Ishikawa (cell line): ENCODE data around the gene RYR2.

ENCODE experiments used
- CEBPB ChIP-seq: IDR thresholded peaks from 2 replicates; pipeline ENCODE4 v1.6.1; 2012
- CREB1 ChIP-seq: IDR thresholded peaks from 2 replicates; pipeline ENCODE4 v1.6.1; 2012; ENCODE audit warnings: low read depth
- EGR1 ChIP-seq: IDR thresholded peaks from 2 replicates; pipeline ENCODE4 v1.6.1; 2012
- EP300 ChIP-seq: IDR thresholded peaks from 2 replicates; pipeline ENCODE4 v1.6.1; 2012; ENCODE audit warnings: borderline replicate concordance
- FOXM1 ChIP-seq: IDR thresholded peaks from 2 replicates; pipeline ENCODE4 v1.6.1; 2012; ENCODE audit warnings: low read depth, borderline replicate concordance
- NFIC ChIP-seq: IDR thresholded peaks from 2 replicates; pipeline ENCODE4 v1.6.1; 2012
- RAD21 ChIP-seq: IDR thresholded peaks from 2 replicates; pipeline ENCODE4 v1.6.1; 2012; ENCODE audit warnings: low read depth
- TAF1 ChIP-seq: IDR thresholded peaks from 2 replicates; pipeline ENCODE4 v1.6.1; 2012; ENCODE audit warnings: low read depth, mild to moderate bottlenecking
- TCF12 ChIP-seq: IDR thresholded peaks from 2 replicates; pipeline ENCODE4 v1.6.1; 2012; ENCODE audit warnings: low read depth
- TEAD4 ChIP-seq: IDR thresholded peaks from 2 replicates; pipeline ENCODE4 v1.6.1; 2012
- YY1 ChIP-seq: IDR thresholded peaks from 2 replicates; pipeline ENCODE4 v1.6.1; 2012; ENCODE audit warnings: low read depth
- ZBTB7A ChIP-seq: IDR thresholded peaks from 2 replicates; pipeline ENCODE4 v1.6.1; 2012; ENCODE audit warnings: low read depth
- TF ChIP-seq, protein P1 (sequence below): IDR thresholded peaks from 2 replicates; pipeline ENCODE4 v1.6.1; 2012; ENCODE audit warnings: low read depth, mild to moderate bottlenecking
- TF ChIP-seq, protein P2 (sequence below): IDR thresholded peaks from 2 replicates; pipeline ENCODE4 v1.6.1; 2012
- TF ChIP-seq, protein P3 (sequence below): IDR thresholded peaks from 2 replicates; pipeline ENCODE4 v1.6.1; 2012

RYR2 gene

DNA sequence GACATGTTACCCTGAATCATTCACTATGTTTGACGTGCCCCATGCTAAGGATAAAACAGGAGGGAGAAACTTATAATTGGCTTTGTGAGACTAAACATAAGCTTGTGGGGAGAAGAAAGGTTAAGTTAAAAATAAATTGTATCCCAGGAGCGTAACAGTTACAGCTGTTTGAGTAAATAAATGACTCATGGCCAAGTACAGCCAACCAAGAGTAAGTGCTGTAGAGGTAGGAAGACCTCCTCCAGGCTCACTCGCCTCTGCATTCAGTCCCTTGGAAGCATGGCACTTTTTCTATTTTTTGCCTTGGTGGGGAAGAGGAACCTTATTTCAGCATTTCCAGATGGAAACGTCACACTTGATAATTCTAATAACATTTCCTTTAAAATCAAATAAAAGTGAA, 732.3 kb downstream of the RYR2 start:
- TF ChIP-seq TCF12 = no peak
- TF ChIP-seq CEBPB = no peak
- TF ChIP-seq, protein P1, sequence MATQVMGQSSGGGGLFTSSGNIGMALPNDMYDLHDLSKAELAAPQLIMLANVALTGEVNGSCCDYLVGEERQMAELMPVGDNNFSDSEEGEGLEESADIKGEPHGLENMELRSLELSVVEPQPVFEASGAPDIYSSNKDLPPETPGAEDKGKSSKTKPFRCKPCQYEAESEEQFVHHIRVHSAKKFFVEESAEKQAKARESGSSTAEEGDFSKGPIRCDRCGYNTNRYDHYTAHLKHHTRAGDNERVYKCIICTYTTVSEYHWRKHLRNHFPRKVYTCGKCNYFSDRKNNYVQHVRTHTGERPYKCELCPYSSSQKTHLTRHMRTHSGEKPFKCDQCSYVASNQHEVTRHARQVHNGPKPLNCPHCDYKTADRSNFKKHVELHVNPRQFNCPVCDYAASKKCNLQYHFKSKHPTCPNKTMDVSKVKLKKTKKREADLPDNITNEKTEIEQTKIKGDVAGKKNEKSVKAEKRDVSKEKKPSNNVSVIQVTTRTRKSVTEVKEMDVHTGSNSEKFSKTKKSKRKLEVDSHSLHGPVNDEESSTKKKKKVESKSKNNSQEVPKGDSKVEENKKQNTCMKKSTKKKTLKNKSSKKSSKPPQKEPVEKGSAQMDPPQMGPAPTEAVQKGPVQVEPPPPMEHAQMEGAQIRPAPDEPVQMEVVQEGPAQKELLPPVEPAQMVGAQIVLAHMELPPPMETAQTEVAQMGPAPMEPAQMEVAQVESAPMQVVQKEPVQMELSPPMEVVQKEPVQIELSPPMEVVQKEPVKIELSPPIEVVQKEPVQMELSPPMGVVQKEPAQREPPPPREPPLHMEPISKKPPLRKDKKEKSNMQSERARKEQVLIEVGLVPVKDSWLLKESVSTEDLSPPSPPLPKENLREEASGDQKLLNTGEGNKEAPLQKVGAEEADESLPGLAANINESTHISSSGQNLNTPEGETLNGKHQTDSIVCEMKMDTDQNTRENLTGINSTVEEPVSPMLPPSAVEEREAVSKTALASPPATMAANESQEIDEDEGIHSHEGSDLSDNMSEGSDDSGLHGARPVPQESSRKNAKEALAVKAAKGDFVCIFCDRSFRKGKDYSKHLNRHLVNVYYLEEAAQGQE = no peak
- TF ChIP-seq EP300 = no peak
- TF ChIP-seq, protein P2, sequence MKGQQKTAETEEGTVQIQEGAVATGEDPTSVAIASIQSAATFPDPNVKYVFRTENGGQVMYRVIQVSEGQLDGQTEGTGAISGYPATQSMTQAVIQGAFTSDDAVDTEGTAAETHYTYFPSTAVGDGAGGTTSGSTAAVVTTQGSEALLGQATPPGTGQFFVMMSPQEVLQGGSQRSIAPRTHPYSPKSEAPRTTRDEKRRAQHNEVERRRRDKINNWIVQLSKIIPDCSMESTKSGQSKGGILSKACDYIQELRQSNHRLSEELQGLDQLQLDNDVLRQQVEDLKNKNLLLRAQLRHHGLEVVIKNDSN = no peak
- TF ChIP-seq, protein P3, sequence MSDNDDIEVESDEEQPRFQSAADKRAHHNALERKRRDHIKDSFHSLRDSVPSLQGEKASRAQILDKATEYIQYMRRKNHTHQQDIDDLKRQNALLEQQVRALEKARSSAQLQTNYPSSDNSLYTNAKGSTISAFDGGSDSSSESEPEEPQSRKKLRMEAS = no peak
- no peak for TF ChIP-seq ZBTB7A

DNA sequence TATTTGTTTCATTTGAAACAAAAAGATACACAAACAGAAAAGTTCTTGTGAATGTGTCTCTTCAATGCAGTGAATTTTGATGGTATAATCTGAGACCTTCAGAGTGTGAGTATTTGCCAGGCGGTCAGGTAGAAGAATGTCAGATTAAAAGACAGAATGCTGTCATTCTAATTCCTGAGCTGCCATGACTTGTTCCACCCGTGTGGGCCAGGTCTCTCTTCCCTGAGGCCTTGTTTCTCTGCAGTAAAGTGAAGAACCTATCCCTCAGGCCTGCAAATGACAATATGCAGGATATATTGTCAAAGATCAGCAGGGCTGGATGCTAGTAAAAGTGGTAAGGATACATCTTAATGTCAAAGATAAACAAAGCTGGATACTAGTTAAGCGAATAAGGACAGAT, 737.4 kb downstream of the RYR2 start:
- TF ChIP-seq EGR1 (no peak), ZBTB7A (no peak), YY1 (no peak), TEAD4 (no peak), CEBPB (no peak), CREB1 (no peak), RAD21 (no peak), NFIC (no peak), TAF1 (no peak)
- TF ChIP-seq, protein P1 = no peak
- TF ChIP-seq, protein P2 = no peak
- TF ChIP-seq, protein P3 = no peak

DNA sequence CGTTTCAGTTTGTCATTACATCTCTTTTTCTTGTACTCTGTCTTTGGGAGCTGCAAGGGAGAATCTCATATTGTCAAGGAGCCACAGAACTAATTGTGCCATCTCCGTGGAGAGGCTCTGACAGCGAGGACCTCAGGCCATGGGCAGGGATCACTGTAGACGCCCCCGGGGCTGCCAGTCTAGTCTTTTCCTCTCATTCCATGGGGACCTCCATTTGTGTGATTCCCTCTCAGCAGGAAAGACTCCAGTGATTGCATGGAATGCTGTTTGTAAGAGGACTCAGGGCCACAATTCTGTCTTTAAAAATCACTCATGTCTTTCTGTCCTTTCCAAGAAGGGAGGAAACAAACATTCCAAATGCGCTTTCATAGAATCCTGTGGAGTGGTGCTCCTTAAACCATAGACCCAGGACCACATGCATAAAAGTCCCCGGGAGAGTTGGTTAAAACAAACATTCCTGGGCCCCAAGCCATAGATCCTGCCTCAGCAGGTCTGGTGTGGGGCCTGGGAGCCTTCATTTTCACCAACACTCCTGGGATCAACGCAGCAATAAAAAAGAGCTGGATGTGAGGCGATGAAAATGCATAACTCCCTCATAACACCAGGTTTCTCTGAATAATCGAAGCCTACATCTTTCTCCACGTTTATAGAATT, 744.2 kb downstream of the RYR2 start:
- TF ChIP-seq CREB1 = no peak
- TF ChIP-seq RAD21 = no peak
- TF ChIP-seq, protein P1 = no peak
- TF ChIP-seq, protein P2 = no peak
- no peak for TF ChIP-seq EGR1
- TF ChIP-seq TCF12 = no peak
- no peak for TF ChIP-seq TAF1
- TF ChIP-seq CEBPB = no peak
- TF ChIP-seq ZBTB7A = no peak
- no peak for TF ChIP-seq FOXM1
- no peak for TF ChIP-seq TEAD4
- no peak for TF ChIP-seq EP300
- TF ChIP-seq NFIC = no peak
- TF ChIP-seq YY1 = no peak
- TF ChIP-seq, protein P3 = no peak

DNA sequence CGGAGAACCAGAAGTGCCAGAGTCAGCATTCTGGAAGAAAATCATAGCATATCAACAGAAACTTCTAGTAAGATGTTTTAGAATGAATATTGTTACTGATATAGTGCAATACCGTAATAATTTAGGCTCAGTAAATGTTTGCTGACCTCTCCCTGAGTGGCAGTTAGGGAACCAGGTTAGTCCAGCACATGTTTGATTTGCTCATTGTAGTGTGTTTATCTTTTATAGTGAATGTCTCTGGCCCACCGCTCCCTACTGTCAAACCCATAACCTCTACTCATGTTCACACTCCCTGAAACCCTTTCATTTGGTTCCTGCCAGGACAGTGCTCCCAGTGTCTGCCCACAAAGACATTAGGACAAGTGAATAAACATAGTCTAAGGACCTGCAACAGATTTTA, 746.1 kb downstream of the RYR2 start:
- no peak for TF ChIP-seq TAF1
- TF ChIP-seq TEAD4 = no peak
- no peak for TF ChIP-seq NFIC
- no peak for TF ChIP-seq TCF12
- no peak for TF ChIP-seq FOXM1
- no peak for TF ChIP-seq CREB1
- no peak for TF ChIP-seq YY1
